Activated naive CD4-positive, alpha-beta T cell treated with anti-CD3 and anti-CD28 coated beads, Interleukin-2, amount 10 ng/mL, durations not matched to agents 7 days and 5 days (primary cell): ENCODE measurements around the gene ADGRG3.

ENCODE experiments used
- CTCF ChIA-PET: fragments of 350-600 bp; sonication (Branson Sonifier 250); formaldehyde crosslinking; loops from one replicate; lab custom pipeline; 2021; ENCODE audit warnings: antibody characterized with exemption; lab: Charles Lee
- DNase-seq: peaks from one replicate; pipeline ENCODE4 v3.0.0-alpha.2; 2020
- H3K27ac Mint-ChIP-seq: one replicate; pipeline ENCODE4 v1.8.0; 2021; ENCODE audit warnings: mild to moderate bottlenecking, moderate library complexity, mixed read lengths
- H3K27me3 Mint-ChIP-seq: one replicate; pipeline ENCODE4 v1.8.0; 2021; ENCODE audit warnings: mild to moderate bottlenecking, mixed read lengths
- H3K36me3 Mint-ChIP-seq: one replicate; pipeline ENCODE4 v1.8.0; 2021; ENCODE audit warnings: mixed read lengths
- H3K4me1 Mint-ChIP-seq: one replicate; pipeline ENCODE4 v1.8.0; 2021; ENCODE audit warnings: mixed read lengths
- H3K4me3 Mint-ChIP-seq: one replicate; pipeline ENCODE4 v1.8.0; 2021; ENCODE audit warnings: mild to moderate bottlenecking, moderate library complexity, mixed read lengths
- H3K9me3 Mint-ChIP-seq: one replicate; pipeline ENCODE4 v1.8.0; 2021; ENCODE audit warnings: mixed read lengths

ADGRG3 gene

DNA sequence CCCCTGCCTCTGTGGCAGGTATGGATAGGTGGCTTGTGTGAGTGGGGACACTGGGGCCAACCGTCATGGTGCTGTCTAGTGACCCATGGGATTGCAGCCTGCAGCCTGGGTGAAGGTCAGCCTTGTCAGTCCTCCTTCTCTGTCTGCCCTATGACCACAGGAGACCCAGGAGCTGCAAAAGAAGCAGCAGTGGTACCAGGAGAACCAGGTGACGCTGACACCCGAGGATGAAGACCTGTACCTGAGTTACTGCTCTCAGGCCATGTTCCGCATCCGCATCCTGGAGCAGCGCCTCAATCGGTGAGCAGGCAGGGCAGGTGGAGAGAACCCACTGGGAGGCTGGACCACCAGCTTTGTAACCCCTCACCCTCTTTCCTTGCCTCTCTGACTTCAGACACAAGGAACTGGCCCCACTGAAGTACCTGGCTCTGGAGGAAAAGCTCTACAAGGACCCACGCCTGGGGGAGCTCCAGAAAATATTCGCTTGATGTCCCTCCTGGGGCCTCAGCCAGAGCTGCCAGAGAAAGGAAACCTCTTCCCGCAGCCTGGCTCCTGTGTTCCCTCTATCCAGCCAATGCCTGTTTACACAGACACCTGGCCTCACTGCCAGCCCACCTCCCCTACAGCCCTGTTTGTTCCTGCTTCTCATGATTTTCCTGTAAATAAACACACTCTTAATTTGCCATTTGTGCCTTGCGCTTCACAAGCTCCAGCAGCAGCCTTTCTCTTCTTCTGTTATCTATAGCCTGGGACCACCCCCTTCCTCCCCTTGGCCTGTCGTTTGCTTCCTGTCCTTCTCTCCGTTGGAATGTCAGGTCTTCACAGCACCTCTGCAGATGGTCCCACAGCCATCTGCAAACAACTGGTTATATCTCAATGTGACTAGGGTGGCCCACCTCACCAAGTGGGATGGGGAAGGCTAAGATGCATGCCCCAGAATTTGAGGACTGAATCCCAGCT lies 62.9 kb downstream of the ADGRG3 start:
- Mint-ChIP-seq H3K4me3 (no peak overlapping the region), H3K4me1 (peaks cover 16% of the 10 kb centered on the region), H3K9me3 (peaks cover 21% of the 10 kb centered on the region), H3K27me3 (peaks cover 8% of the 10 kb centered on the region), H3K27ac (no peak overlapping the region), H3K36me3 (peaks cover 19% of the 10 kb centered on the region)
- no peak for DNase-seq
- CTCF ChIA-PET, result interaction anchor here (1.0 kb wide), 1 partner anchor 155 kb away, joined by 6 read pairs; no protein-coding TSS in a partner anchor

DNA sequence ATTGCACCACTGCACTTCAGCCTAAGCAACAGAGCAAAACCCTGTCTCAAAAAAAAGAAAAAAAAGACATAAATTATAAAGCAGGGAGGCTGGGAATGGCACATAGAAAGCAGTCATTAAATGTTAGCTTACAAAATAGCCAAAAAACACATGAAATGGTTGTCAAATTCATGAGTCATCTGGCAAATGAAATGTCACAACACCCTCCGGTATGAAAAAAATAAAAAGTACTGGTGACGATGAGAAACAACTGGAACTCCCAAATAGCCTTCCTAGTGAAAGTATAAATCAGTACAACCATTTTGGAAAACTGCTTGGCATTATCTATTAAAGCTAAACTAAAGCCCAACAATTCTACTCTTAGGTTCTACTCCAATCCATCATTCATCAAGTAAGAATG lies 63.9 kb downstream of the ADGRG3 start:
- peaks cover 23% of the 10 kb centered on the region for H3K4me1 Mint-ChIP-seq
- CTCF ChIA-PET, result interaction anchor here (1.0 kb wide), 1 partner anchor 156 kb away, joined by 6 read pairs; no protein-coding TSS in a partner anchor

DNA sequence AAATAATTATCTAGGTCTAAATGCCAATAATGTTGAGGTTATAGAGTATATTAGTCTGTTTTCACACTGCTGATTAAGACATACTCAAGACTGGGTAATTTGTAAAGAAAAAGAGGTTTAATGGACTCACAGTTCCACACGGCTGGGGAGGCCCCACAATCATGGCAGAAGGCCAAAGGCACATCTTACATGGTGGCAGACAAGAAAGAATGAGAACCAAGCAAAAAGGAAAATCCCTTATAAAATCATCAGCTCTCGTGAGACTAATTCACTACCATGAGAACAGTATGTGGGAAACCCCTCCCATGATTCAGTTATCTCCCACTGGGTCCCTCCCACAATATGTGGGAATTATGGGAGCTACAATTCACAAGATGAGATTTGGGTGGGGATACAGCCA lies 64.6 kb downstream of the ADGRG3 start:
- H3K4me3 Mint-ChIP-seq, result peak overlapping the region; percentile 20
- CTCF ChIA-PET, result no interaction called here
- peaks cover 19% of the 10 kb centered on the region for H3K36me3 Mint-ChIP-seq
- H3K9me3 Mint-ChIP-seq, result peaks cover 21% of the 10 kb centered on the region
- peaks cover 30% of the 10 kb centered on the region for H3K4me1 Mint-ChIP-seq
- DNase-seq, result no peak
- no peak overlapping the region for H3K27ac Mint-ChIP-seq
- peaks cover 4% of the 10 kb centered on the region for H3K27me3 Mint-ChIP-seq

More for the DNA sequence above, 63.9 kb downstream of the ADGRG3 start:
- peaks cover 21% of the 10 kb centered on the region for H3K9me3 Mint-ChIP-seq
- H3K27ac Mint-ChIP-seq, result no peak overlapping the region
- no peak overlapping the region for H3K4me3 Mint-ChIP-seq
- no peak for DNase-seq
- H3K36me3 Mint-ChIP-seq, result peaks cover 19% of the 10 kb centered on the region
- peaks cover 4% of the 10 kb centered on the region for H3K27me3 Mint-ChIP-seq

DNA sequence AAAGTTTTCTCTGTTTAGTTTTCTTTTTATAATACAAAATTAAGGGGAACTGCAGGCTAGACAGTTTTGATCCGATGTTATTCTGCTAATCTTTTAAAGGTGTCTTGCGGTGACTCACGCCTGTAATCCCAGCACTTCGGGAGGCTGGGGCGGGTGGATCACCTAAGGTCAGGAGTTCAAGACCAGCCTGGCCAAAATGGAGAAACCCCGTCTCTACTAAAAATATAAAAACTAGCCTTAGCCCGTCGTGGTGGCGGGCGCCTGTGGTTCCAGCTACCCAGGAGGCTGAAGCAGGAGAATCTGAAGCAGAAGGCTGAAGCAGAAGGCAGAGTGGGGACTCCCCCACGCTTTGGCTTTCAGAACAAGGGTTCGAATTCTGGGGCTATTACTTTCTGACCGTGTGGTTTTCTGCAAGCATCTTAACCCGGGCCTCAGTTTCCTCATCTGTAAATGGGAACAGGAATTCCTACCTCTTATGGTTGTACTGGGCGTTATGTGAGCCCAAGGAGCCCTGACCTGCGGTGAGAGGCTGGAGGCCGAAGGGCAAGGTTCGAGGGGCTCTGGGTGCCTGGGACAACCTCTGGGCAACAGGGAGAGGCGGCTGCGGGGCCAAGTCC lies 66.3 kb downstream of the ADGRG3 start:
- Mint-ChIP-seq H3K4me3 (peak overlapping the region; percentile 96), H3K36me3 (peaks cover 19% of the 10 kb centered on the region), H3K9me3 (peaks cover 21% of the 10 kb centered on the region), H3K27ac (peak overlapping the region; percentile 87), H3K4me1 (peaks cover 32% of the 10 kb centered on the region), H3K27me3 (peaks cover 4% of the 10 kb centered on the region)
- DNase-seq, result no peak
- CTCF ChIA-PET, result interaction anchor here (1.9 to 3.4 kb wide), 2 partner anchors 86 to 158 kb away, joined by 8 to 17 read pairs; no protein-coding TSS in a partner anchor

DNA sequence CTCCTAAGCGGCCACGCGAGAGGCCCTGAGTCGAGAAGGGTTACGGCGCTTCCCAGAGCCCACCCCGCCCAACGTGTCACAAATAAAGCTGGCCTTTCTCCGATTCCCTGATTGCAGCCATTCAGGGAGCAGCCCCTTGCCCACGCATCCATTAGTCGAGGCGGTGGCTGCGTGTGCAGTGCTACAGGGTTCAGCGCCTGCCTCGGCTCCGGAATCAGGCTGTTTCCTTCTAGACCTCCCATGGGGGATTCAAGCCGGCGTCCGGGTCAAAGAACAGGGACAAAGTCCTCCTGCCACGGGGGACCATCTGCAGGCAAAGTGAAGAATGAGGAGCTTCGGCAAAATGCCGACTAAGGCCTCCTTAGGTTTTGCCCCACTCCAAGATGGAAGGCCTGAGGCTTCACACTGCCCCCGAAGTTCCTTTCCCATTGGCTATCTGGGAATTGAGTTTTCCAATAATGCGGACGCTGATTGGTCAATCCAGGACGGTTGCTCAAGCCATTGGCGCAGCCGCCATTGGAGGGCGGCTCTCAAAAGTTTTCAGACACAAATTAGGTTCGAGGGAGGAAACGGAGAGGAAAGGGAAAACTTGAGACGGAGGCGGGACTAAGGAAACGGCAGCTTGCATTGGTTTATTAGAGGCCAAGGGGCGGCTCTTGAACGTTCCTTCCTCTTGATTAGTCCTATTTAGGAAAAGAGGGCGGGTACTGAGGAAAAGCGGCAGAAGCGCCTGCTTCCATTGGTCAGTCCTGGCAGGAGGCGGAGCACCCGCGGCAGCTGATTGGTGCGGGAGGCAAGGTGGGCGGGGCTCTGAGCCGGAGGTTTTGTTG lies 67.0 kb downstream of the ADGRG3 start:
- H3K27me3 Mint-ChIP-seq, result peaks cover 4% of the 10 kb centered on the region
- CTCF ChIA-PET, result interaction anchor here (1.0 to 3.4 kb wide), 4 partner anchors 87 to 159 kb away, joined by 3 to 17 read pairs (median 7); no protein-coding TSS in a partner anchor
- peaks cover 21% of the 10 kb centered on the region for H3K9me3 Mint-ChIP-seq
- H3K36me3 Mint-ChIP-seq, result peaks cover 19% of the 10 kb centered on the region
- H3K27ac Mint-ChIP-seq, result peak overlapping the region; percentile 87
- H3K4me3 Mint-ChIP-seq, result peak overlapping the region; percentile 96
- peak; percentile 99 for DNase-seq
- H3K4me1 Mint-ChIP-seq, result peaks cover 32% of the 10 kb centered on the region

DNA sequence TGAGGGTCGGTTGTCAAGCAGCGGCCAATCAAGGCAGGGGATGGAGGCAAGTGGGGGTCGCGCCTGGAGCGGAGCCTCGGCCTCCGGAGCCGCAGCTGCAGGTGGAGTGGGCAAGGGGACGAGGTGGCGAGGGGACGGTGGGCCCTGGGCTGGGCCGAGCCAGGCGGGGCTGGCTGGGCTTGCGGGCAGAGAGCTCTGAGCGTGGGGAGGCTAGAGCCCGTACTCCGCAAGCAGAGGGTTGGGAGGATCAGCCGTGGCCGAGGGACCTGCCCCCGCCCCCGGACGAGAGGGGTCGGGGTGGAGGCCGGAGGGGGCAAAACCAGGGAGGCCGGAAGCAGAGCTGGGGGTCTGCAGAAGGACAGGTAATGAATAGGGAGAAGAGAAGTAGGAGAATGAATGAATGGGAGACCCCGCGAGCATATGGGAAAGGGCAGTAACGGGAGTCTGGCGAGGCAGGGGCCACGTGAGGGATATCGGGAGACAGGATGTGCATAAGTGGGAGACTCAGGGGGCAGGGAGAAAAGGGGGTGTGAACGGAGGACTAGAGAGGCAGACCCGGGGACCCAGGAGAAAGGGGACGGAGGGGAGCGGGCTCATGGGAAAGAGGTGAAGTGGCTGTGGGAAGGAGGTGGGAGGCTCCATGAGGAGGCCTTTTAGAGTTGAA lies 67.8 kb downstream of the ADGRG3 start, which contains the start of gene KATNB1:
TSS of gene KATNB1 (plus strand) at position 16 of the 664 bp plus-strand sequence. CDS start 1,474 bp downstream, outside the sequence.
- CTCF ChIA-PET, result interaction anchor here (0.7 to 3.4 kb wide), 9 partner anchors 16 to 159 kb away, joined by 3 to 17 read pairs (median 5); no protein-coding TSS in a partner anchor
- H3K27ac Mint-ChIP-seq, result peak within 1 kb of the TSS; percentile 87
- H3K9me3 Mint-ChIP-seq, result peaks cover 21% of the 10 kb centered on the region
- peak within 1 kb of the TSS; percentile 96 for H3K4me3 Mint-ChIP-seq
- DNase-seq, result no peak
- H3K4me1 Mint-ChIP-seq, result peaks cover 32% of the 10 kb centered on the region
- H3K36me3 Mint-ChIP-seq, result peaks cover 19% of the 10 kb centered on the region
- H3K27me3 Mint-ChIP-seq, result peaks cover 3% of the 10 kb centered on the region

DNA sequence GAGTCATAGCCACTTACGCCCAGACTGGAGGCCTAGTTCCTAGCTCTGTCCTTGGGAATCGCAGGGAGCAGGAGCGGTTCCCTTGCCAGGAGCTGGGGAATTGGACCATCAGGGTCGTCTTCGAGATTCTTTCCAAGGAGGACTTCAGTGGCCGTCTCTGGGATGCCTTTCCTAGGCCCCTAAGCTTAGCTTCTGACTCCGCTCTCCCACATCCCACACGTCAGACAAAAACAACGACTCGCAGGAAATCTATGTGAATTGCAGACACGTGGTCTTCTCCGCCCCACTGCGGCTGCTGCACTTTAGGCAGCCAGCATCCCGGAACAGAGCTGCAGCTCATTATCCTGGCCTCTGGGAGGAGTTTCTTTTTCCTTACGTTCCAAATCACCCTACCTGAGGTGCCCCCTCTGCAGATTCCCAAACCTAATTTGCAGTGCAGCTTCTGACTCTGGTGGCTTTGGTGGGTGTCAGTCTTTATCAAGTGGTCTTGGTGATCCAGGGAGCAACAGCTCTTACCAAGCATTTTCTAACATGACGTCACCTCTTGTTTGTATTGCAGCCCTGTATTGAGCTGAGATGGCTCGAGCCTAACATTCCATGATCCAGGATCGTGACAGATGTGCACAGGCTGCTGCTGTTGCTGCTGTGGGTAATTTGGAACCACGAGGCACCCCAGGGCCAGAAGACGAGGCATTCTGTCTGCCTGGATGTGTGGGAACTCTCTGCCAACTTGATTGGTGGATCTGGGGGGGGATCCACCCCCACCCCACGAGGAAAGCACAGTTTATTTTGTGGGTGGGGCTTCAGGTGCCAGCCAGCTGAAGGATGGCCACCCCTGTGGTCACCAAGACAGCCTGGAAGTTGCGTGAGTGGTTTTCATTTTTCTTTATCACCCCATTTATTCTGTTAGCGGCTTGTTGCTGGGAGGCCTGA lies 68.6 kb downstream of the ADGRG3 start:
- peak overlapping the region; percentile 87 for H3K27ac Mint-ChIP-seq
- H3K4me3 Mint-ChIP-seq, result peak overlapping the region; percentile 96
- peaks cover 15% of the 10 kb centered on the region for H3K9me3 Mint-ChIP-seq
- DNase-seq, result peak; percentile 74
- H3K27me3 Mint-ChIP-seq, result no peaks in the 10 kb centered on the region
- H3K36me3 Mint-ChIP-seq, result peaks cover 21% of the 10 kb centered on the region
- CTCF ChIA-PET, result interaction anchor here (0.7 to 3.4 kb wide), 10 partner anchors 15 to 160 kb away, joined by 3 to 17 read pairs (median 6); no protein-coding TSS in a partner anchor
- peaks cover 32% of the 10 kb centered on the region for H3K4me1 Mint-ChIP-seq

DNA sequence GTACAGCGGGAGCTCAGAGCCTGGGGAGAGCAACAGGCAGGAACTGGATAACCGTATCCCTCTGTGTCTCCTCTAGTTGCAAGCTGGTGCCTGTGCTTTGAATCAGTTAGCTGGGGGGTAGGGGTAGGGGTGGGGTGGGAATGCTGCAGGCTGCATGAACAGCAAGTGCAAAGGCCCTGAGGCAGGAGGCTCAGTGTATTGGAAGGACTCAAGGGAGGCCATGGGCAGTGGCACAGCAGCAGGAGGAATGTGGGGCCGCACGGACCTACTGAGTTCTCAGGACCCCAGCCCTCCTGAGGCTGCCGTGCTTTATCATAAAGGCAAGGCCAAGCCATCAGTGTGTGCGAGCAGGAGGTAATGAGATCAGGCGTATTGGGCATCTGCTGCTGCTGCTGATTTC lies 70.7 kb downstream of the ADGRG3 start:
- DNase-seq, result no peak
- Mint-ChIP-seq H3K27me3 (no peaks in the 10 kb centered on the region), H3K4me3 (no peak overlapping the region), H3K4me1 (peaks cover 26% of the 10 kb centered on the region), H3K27ac (no peak overlapping the region), H3K36me3 (peaks cover 9% of the 10 kb centered on the region), H3K9me3 (no peaks in the 10 kb centered on the region)
- CTCF ChIA-PET, result no interaction called here
